ENCODE measurements around the gene KIAA2012.

Gene KIAA2012

GRCh38 chr2:202136526-202136925 is 63.5 kb downstream of the KIAA2012 start:
- Histone ChIP-seq H3K9me3 (ENCODE audit: insufficient read depth, low read length, severe bottlenecking) (no peaks in the 10 kb centered on the region), H3K79me2 (ENCODE audit: insufficient read depth, low read length) (no peaks in the 10 kb centered on the region), H2AFZ (ENCODE audit: low read depth, low read length) (no peak overlapping the region), H3K4me1 (ENCODE audit: insufficient read depth, low read length) (no peaks in the 10 kb centered on the region), H3K4me3 (ENCODE audit: low read depth in 1 of 2, low read length in 2 of 2) (no peak overlapping the region), H3K27ac (ENCODE audit: low read length) (no peak overlapping the region), H4K20me1 (ENCODE audit: insufficient read depth, low read length) (no peaks in the 10 kb centered on the region), H3K36me3 (ENCODE audit: insufficient read depth, low read length) (no peaks in the 10 kb centered on the region), H3K9ac (ENCODE audit: low read depth, low read length) (no peak overlapping the region), H3K4me2 (ENCODE audit: insufficient read depth, low read length) (no peak overlapping the region), H3K27me3 (ENCODE audit: insufficient read depth, low read length, poor library complexity) (no peaks in the 10 kb centered on the region)
- no peak for ATAC-seq (ENCODE audit: insufficient read depth, low read depth)
- no peak for DNase-seq
- TF ChIP-seq EZH2 (IDR thresholded peaks at IDR 0.05; ENCODE audit: borderline replicate concordance, low read depth, low read length, severe bottlenecking) = no peak
- TF ChIP-seq, protein P1, sequence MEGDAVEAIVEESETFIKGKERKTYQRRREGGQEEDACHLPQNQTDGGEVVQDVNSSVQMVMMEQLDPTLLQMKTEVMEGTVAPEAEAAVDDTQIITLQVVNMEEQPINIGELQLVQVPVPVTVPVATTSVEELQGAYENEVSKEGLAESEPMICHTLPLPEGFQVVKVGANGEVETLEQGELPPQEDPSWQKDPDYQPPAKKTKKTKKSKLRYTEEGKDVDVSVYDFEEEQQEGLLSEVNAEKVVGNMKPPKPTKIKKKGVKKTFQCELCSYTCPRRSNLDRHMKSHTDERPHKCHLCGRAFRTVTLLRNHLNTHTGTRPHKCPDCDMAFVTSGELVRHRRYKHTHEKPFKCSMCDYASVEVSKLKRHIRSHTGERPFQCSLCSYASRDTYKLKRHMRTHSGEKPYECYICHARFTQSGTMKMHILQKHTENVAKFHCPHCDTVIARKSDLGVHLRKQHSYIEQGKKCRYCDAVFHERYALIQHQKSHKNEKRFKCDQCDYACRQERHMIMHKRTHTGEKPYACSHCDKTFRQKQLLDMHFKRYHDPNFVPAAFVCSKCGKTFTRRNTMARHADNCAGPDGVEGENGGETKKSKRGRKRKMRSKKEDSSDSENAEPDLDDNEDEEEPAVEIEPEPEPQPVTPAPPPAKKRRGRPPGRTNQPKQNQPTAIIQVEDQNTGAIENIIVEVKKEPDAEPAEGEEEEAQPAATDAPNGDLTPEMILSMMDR (IDR thresholded peaks at IDR 0.05; ENCODE audit: borderline replicate concordance, extremely low read depth, low read length, poor library complexity, severe bottlenecking) = no peak

DNA sequence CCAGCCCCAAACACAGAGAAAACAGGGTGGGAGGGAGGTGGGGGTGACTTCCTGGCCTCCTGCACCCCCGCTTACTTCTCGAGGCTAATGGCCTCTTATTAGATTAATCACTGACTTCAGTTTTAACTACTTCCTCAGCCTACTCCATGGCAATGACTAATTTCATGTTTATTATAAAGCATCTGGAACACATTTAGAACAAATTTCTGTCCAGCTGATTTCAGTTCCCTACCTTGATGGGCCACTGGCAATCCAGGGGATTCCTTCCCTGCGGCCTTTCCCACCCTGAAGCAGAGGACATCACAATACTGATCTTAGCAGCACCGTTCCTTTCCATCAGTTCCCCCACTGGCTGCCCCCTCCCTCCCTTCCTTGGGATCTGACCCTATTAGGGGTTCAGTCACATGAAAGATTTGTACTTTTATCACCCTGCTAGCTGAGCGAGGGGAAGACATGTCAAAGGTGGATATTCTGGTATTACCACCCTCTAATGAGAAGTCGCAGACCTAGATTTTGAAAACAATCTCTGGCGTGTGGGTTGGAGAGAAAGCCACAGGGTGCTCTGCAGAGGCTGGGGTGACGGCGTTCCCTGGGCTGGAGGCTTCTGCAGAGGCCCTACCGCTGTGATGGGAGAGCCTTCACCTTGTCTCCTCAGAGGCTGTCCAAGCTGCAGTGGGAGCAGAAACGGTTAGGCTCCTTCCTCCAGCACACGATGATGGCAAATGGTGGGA is 67.6 kb downstream of the KIAA2012 start:
- no peak overlapping the region for H3K4me3 ChIP-seq (ENCODE audit: low read depth in 1 of 2, low read length in 2 of 2)
- TF ChIP-seq, protein P1 (IDR thresholded peaks at IDR 0.05; ENCODE audit: borderline replicate concordance, extremely low read depth, low read length, poor library complexity, severe bottlenecking) = no peak
- TF ChIP-seq EZH2 (IDR thresholded peaks at IDR 0.05; ENCODE audit: borderline replicate concordance, low read depth, low read length, severe bottlenecking) = no peak
- no peaks in the 10 kb centered on the region for H3K79me2 ChIP-seq (ENCODE audit: insufficient read depth, low read length)
- peaks cover 4% of the 10 kb centered on the region for H3K27me3 ChIP-seq (ENCODE audit: insufficient read depth, low read length, poor library complexity)
- no peaks in the 10 kb centered on the region for H3K4me1 ChIP-seq (ENCODE audit: insufficient read depth, low read length)
- no peaks in the 10 kb centered on the region for H3K9me3 ChIP-seq (ENCODE audit: insufficient read depth, low read length, severe bottlenecking)
- H2AFZ ChIP-seq (ENCODE audit: low read depth, low read length) = no peak overlapping the region
- H3K4me2 ChIP-seq (ENCODE audit: insufficient read depth, low read length) = no peak overlapping the region
- DNase-seq (no peak), ATAC-seq (ENCODE audit: insufficient read depth, low read depth) (no peak)
- no peaks in the 10 kb centered on the region for H4K20me1 ChIP-seq (ENCODE audit: insufficient read depth, low read length)
- H3K27ac ChIP-seq (ENCODE audit: low read length) = no peak overlapping the region
- H3K36me3 ChIP-seq (ENCODE audit: insufficient read depth, low read length) = no peaks in the 10 kb centered on the region
- H3K9ac ChIP-seq (ENCODE audit: low read depth, low read length) = no peak overlapping the region

DNA sequence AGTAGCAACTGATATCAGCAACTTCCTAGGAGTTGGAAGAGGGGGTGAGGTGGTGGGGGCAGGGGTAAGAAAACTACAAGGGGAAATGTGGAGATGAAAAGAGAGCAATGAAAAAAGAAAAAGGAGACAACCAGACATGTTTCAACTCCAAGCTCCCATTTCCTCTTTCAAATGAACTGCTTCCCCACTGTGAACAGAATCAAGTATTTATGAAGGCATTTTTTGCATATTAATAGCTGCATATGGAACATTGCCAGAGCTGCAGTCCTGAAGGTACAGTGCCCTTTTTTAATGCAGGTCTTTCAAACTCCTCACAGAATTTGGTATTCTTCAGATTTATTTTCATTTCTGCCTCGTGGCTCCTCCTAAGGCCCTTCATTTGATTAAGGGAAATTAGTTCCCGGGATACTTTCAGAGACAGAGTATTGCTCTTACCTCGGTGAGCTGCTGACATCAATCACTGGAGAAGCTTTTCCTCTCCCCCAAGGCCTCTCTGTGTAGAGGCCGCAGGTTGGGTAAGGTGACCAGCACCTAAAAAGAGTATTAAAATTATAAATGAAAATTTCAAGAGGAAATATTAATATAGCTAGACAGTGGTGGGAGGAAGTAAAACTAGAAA is 68.4 kb downstream of the KIAA2012 start:
- Histone ChIP-seq H4K20me1 (ENCODE audit: insufficient read depth, low read length) (no peaks in the 10 kb centered on the region), H3K79me2 (ENCODE audit: insufficient read depth, low read length) (no peaks in the 10 kb centered on the region), H3K4me3 (ENCODE audit: low read depth in 1 of 2, low read length in 2 of 2) (no peak overlapping the region), H3K27me3 (ENCODE audit: insufficient read depth, low read length, poor library complexity) (peaks cover 6% of the 10 kb centered on the region), H3K27ac (ENCODE audit: low read length) (no peak overlapping the region), H2AFZ (ENCODE audit: low read depth, low read length) (no peak overlapping the region), H3K9ac (ENCODE audit: low read depth, low read length) (no peak overlapping the region), H3K4me1 (ENCODE audit: insufficient read depth, low read length) (no peaks in the 10 kb centered on the region), H3K36me3 (ENCODE audit: insufficient read depth, low read length) (no peaks in the 10 kb centered on the region), H3K4me2 (ENCODE audit: insufficient read depth, low read length) (no peak overlapping the region), H3K9me3 (ENCODE audit: insufficient read depth, low read length, severe bottlenecking) (no peaks in the 10 kb centered on the region)
- TF ChIP-seq, protein P1 (IDR thresholded peaks at IDR 0.05; ENCODE audit: borderline replicate concordance, extremely low read depth, low read length, poor library complexity, severe bottlenecking) = no peak
- TF ChIP-seq EZH2 (IDR thresholded peaks at IDR 0.05; ENCODE audit: borderline replicate concordance, low read depth, low read length, severe bottlenecking) = no peak
- DNase-seq (no peak), ATAC-seq (ENCODE audit: insufficient read depth, low read depth) (no peak)

All from DND-41 (cell line).